IPS DF 4.7 (cell line): ENCODE data around the gene SMARCA5.
"Not testable (repeated sequence)": the region's sequence is repeated elsewhere in the genome, so short reads cannot be mapped to it uniquely, and the experiment has no call there.

Experiments
- DNase-seq: peaks from one replicate; pipeline ENCODE4 v3.0.0-alpha.2; 2013; ENCODE audit warnings: low spot score; ENCODE audit errors: extremely low read depth

The SMARCA5 gene

GRCh38 chr4:143513314-143514168 is at the start of gene SMARCA5:
SMARCA5 (plus strand) TSS chr4:143513702; CDS start chr4:143513925, 223 bp downstream.
- peak; percentile 94 for DNase-seq

- DNase-seq = no peak
Observed at GRCh38 chr4:143473334-143474126, 40.0 kb upstream of the SMARCA5 start.

- DNase-seq = no peak
Observed at GRCh38 chr4:143477487-143477886, 36.0 kb upstream of the SMARCA5 start.

GRCh38 chr4:143481361-143481760 is 32.1 kb upstream of the SMARCA5 start:
- no peak for DNase-seq

GRCh38 chr4:143482840-143483239 is 30.7 kb upstream of the SMARCA5 start:
- peak; percentile 11 for DNase-seq

GRCh38 chr4:143486314-143486713 is 27.2 kb upstream of the SMARCA5 start:
- no peak for DNase-seq

- DNase-seq = no peak
Observed at GRCh38 chr4:143488687-143489086, 24.8 kb upstream of the SMARCA5 start.

- no peak for DNase-seq
Observed at GRCh38 chr4:143489106-143489505, 24.4 kb upstream of the SMARCA5 start.

GRCh38 chr4:143498021-143498420 is 15.5 kb upstream of the SMARCA5 start:
- no peak for DNase-seq

- no peak for DNase-seq
Observed at GRCh38 chr4:143502231-143502630, 11.3 kb upstream of the SMARCA5 start.

- no peak for DNase-seq
Observed at GRCh38 chr4:143506031-143506430, 7.5 kb upstream of the SMARCA5 start.

- no peak for DNase-seq
Observed at GRCh38 chr4:143511906-143512305, 1.6 kb upstream of the SMARCA5 start.

GRCh38 chr4:143512978-143513313 is 556 bp upstream of the SMARCA5 start:
- no peak for DNase-seq

- no peak for DNase-seq
Observed at GRCh38 chr4:143514169-143514495, 630 bp downstream of the SMARCA5 start.

- no peak for DNase-seq
Observed at GRCh38 chr4:143514497-143514896, 995 bp downstream of the SMARCA5 start.

- no peak for DNase-seq
Observed at GRCh38 chr4:143514901-143515300, 1.4 kb downstream of the SMARCA5 start.

- DNase-seq = no peak
Observed at GRCh38 chr4:143515905-143516304, 2.4 kb downstream of the SMARCA5 start.

GRCh38 chr4:143517764-143518163 is 4.3 kb downstream of the SMARCA5 start:
- DNase-seq = no peak

GRCh38 chr4:143524211-143524610 is 10.7 kb downstream of the SMARCA5 start:
- DNase-seq = no peak

GRCh38 chr4:143528046-143528445 is 14.5 kb downstream of the SMARCA5 start:
- not testable (repeated sequence) for DNase-seq

GRCh38 chr4:143531380-143531779 is 17.9 kb downstream of the SMARCA5 start:
- no peak for DNase-seq

GRCh38 chr4:143531788-143532491 is 18.4 kb downstream of the SMARCA5 start:
- no peak for DNase-seq
